Fibroblast of skin of right biceps (primary cell): ENCODE data around the gene DGKD.
"Not testable (repeated sequence)": the region's sequence is repeated elsewhere in the genome, so short reads cannot be mapped to it uniquely, and the experiment has no call there.

ENCODE experiments used
- DNase-seq: peaks from one replicate; pipeline ENCODE4 v3.0.0-alpha.2; 2013

Gene DGKD

GRCh38 chr2:233353769-233354499 lies at the start of gene DGKD:
DGKD (plus strand) TSS chr2:233354494; CDS start chr2:233354519, 25 bp downstream.
- DNase-seq, result peak; percentile 56

DNA sequence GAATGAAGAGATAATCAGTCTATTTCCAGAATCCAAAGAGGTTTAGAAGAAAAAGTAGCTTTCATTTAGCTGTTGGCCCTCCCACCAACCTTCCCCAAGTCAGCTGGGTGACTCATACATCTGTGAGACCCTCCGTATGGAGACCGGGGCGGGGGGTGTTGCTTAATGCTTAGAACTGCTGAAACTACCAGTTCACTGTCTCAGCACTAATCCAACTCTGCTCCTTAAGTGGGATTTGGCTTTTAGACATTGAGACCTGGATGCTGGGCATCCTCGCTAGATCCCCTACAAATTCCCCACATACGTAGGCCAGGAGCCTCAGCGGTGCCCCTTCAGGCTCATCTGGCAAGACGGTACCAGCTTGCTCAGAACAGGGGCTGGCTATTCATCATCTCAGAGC lies 46.7 kb upstream of the DGKD start, which contains the start of gene SAG:
TSS of gene SAG (plus strand) at position 252 of the 400 bp plus-strand sequence. CDS start 1,374 bp downstream, outside the sequence.
- DNase-seq, result no peak

- DNase-seq, result no peak
Measured at GRCh38 chr2:233311241-233311926, 42.9 kb upstream of the DGKD start.

DNA sequence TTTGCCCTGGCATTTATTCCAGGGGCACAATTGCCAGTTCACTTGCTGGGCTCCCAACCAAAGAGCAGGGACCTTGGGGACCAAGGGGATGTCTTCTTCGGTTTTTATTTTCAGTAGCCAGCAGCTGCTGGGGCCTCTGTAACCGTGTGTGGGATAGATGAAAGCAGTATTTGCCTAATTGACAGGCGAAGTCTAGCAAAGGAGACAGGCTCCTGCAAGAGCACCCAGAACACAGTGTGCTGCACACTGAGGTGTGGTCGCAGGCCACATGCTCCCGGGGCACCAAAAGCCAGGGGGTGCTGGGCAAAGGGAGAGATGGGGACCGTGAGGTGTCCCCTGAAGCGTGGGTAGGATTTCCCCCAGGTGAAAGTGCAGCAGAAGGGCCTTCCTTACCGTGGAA lies 41.4 kb upstream of the DGKD start:
- no peak for DNase-seq

DNA sequence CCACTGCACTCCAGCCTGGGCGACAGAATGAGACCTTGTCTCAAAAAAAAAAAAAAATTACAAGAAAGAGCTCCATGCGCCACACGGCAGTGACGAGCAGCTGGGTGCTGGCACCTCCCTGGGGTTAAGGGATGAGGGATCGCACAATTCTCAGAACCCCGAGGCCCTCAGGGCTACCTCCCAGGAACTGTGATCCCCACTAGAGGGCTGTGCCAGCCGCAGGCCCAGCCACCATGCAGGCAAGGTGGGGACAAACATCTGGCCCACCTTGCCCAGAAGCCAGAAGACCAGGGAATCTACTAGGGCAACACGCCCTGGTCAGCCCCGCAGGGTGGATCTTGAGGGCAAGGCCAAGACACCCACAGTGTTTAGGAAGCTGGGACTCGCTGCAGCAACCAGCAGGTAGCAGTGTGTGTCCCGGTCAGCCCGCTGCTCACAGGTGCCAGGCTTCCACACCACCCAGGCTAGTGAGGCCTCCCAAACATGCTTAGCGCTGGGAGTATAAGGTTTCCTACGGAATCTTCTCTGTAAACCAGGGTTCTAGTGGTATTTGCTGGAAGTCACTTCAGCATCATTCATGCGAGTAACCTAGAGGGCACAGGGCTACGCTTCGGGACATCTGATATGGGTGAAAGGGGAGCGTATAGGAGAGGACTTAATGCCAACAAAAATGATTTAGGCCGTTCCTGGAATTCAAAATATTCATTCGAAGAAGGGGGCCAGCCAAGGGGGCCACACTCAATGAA lies 39.9 kb upstream of the DGKD start:
- DNase-seq, result no peak

- DNase-seq, result no peak
Measured at GRCh38 chr2:233317196-233317943, 36.9 kb upstream of the DGKD start.

GRCh38 chr2:233319256-233319655 lies 35.0 kb upstream of the DGKD start:
- DNase-seq, result no peak

- DNase-seq, result no peak
Measured at GRCh38 chr2:233320470-233320869, 33.8 kb upstream of the DGKD start.

DNA sequence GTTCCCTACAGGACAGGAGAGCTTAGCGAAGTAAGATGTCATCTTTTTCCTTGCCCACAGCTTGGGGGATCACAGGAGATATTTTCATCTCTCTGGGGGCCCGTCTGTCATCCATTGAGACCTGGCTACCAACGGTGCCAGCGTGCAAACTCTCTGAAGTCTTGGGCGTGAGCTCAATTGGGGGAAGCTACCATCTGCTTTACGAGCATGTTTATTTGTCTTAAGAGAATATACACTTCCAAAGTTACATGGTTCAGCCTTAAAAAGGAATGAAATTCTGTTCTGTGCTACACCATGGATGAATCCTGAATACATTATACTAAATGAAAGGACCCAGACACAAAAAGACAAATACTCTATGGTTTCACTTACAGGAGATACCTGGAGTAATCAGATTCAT lies 33.1 kb upstream of the DGKD start:
- DNase-seq, result no peak

- DNase-seq, result no peak
Measured at GRCh38 chr2:233323851-233324250, 30.4 kb upstream of the DGKD start.

DNA sequence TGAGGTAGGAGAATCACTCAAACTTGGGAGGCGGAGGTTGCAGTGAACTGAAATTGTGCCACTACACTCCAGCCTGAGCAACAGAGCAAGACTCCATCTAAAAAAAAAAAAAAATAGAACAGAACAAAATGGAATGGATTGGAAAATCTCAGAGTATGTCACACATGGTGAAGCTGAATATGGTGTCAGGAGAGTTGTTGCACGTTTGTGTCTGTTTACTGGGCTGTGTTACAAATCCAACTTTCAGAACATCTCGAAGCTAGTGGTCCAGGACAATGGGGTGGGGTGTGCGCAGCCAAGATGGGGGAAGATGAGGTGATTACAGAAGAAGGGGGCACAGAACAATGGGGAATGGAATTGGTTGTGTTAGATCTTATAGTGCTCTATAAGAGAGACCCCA lies 29.0 kb upstream of the DGKD start:
- no peak for DNase-seq

DNA sequence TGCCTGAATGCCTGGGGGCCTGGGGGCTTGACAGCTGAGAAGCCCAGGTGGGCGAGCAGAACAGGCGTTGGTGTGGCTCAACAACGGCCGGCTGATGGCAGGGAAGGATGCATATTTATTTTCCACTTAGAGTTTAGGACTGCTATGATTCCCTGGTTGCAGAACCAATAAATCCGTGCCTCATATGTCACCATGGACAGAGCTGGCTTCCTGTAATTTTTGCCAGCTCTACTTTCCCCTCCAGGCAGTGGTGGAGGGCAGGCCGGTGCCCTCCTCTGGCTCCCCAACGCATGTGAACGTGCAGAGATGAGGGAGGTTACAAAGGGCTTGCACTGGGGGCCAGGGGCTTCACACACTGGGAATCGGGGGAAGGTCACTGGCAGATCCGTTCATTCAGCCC lies 28.5 kb upstream of the DGKD start:
- DNase-seq, result no peak

- DNase-seq, result no peak
Measured at GRCh38 chr2:233326500-233326899, 27.8 kb upstream of the DGKD start.

- no peak for DNase-seq
Measured at GRCh38 chr2:233328922-233329321, 25.4 kb upstream of the DGKD start.

DNA sequence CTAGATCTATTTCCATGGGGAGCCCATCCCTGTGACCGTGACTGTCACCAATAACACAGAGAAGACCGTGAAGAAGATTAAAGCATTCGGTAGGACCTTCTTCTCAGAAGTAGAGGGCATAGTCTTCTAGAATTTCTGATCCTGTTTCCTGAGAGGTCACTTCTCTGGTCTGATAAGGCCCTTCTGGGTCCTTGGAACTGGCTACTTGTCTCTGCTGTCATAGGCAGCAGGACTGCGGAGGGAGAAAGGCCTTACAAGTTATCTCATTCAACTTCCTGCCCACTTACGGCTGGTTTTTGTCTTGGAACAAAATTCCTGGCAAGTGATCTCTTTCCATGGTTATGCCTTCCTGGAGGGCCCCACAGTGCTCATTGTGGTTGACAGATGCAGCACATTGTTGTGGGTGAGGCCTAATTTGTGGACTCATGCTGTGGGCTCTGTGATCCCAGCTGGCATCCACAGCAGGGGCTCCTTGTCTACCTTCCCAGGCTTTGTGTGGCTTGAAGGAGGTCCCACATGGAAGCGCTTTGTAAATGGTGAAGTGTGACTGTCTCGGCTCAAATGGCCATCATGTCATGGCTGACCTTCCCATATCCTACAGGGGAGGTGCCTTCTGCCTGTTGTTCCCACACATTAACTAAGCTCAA lies 24.7 kb upstream of the DGKD start:
- peak; percentile 33 for DNase-seq

DNA sequence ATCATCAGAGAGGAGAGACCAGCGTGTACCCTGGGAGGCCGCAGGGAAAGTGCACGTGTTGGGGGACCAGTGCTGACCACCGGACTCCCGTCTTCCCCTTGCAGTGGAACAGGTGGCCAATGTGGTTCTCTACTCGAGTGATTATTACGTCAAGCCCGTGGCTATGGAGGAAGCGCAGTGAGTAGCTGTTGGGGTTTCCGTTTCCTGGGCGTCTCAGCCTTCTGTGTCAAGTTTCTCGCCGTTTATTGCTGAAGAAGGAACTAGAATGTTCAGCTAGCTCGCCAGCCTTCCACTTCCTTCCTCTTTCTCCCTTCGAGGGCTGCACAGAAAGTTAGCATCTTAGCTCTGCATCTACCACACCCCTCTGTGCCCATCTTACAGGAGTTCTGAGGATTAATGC lies 22.8 kb upstream of the DGKD start:
- DNase-seq, result no peak

GRCh38 chr2:233332125-233332524 lies 22.2 kb upstream of the DGKD start:
- no peak for DNase-seq

- DNase-seq, result no peak
Measured at GRCh38 chr2:233334915-233335314, 19.4 kb upstream of the DGKD start.

GRCh38 chr2:233336091-233336490 lies 18.2 kb upstream of the DGKD start:
- not testable (repeated sequence) for DNase-seq

- DNase-seq, result no peak
Measured at GRCh38 chr2:233336541-233336940, 17.8 kb upstream of the DGKD start.

DNA sequence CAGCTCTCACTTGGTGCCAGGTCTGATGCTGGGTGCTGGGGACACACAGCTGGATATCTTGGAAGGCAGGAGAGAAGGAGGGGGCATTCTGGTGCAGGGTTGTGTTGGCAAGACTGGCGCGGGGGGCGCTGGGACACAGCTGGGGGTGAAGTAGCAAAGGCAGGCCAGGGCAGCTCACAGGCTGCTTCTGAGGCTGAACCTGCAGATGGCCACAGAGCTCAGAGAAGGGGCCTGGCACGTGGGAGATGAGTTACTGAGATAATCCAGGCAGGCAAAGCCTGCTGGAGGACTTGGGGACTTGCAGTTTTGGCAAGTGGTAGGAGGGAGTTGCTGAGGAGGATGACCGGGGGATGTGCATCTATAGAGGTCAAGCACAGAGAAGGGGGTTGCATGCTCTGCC lies 16.2 kb upstream of the DGKD start:
- no peak for DNase-seq

GRCh38 chr2:233338812-233339368 lies 15.4 kb upstream of the DGKD start:
- no peak for DNase-seq
